ENCODE measurements around the gene TBC1D22A. TPM values are rescaled to one million over a fixed set of nuclear protein-coding genes. Genes with fewer than 3 reads are reported as not detected.

TBC1D22A gene
- total and polyA plus RNA-seq, 2 donors (not counting 3 experiments of a cell fraction or from before 2014, with no cell fraction given): 26.1 to 32.4 TPM

GRCh38 chr22:46884365-46884764 is 121.9 kb downstream of the TBC1D22A start:
- H4K20me1 ChIP-seq (replicated peaks; ENCODE audit: control insufficient read depth, extremely low read depth, insufficient read depth, low read length): no peaks in the 10 kb centered on the region
- no peaks in the 10 kb centered on the region for H3K9me3 ChIP-seq (replicated peaks; ENCODE audit: control insufficient read depth, insufficient read depth, low read length)
- FAIRE-seq: no peak
- TF ChIP-seq MYC (IDR thresholded peaks at IDR 0.05; ENCODE audit: low read depth, low read length) (no peak), POLR2A (IDR thresholded peaks at IDR 0.05; ENCODE audit: low read depth, low read length) (no peak), FOS (IDR thresholded peaks at IDR 0.05; ENCODE audit: borderline replicate concordance, insufficient read depth, low read length) (no peak), JUN (IDR thresholded peaks at IDR 0.05; ENCODE audit: borderline replicate concordance, insufficient read depth, insufficient read length, low read depth) (no peak)
- BruUV-seq (replicated peaks): no TSS peak
- dilution Hi-C loops (cut with MboI; ENCODE audit: extremely low pct_ligation_motif_present, low sequenced_read_pairs): no loop called here
- H3K79me2 ChIP-seq (ENCODE audit: control insufficient read depth, insufficient read depth, low read length): no peaks in the 10 kb centered on the region
- intact Hi-C loops (cut with micrococcal nuclease): no loop called here
- no peak overlapping the region for H3K9ac ChIP-seq (replicated peaks; ENCODE audit: extremely low read depth, insufficient read depth, low read length)
- H3K4me2 ChIP-seq (ENCODE audit: insufficient read depth, low read length): no peak overlapping the region
- no peaks in the 10 kb centered on the region for H3K4me1 ChIP-seq (ENCODE audit: control insufficient read depth, extremely low read depth, insufficient read depth, low read length)
- DNase-seq (ENCODE audit: low read depth, low spot score): no peak
- no peak overlapping the region for H2AFZ ChIP-seq (ENCODE audit: low read depth, low read length)
- H3K9me1 ChIP-seq (replicated peaks; ENCODE audit: control insufficient read depth, extremely low read depth, insufficient read depth, low read length): no peaks in the 10 kb centered on the region
- H3K36me3 ChIP-seq (ENCODE audit: control insufficient read depth in 2 of 2, extremely low read depth in 1 of 2, insufficient read depth in 2 of 2, low read length in 2 of 2): peaks cover 0 to 2% of the 10 kb centered on the region in 2 experiments
- no peak overlapping the region for H3K27ac ChIP-seq (ENCODE audit: insufficient read depth, low read depth, low read length)
- ChIA-PET POLR2A (no interaction called here), CTCF (no interaction called here)
- no peaks in the 10 kb centered on the region for H3K27me3 ChIP-seq (ENCODE audit: control insufficient read depth in 2 of 2, insufficient read depth in 2 of 2, low read length in 2 of 2)
- no peak overlapping the region for H3K4me3 ChIP-seq (replicated peaks in 1 of 3; ENCODE audit: insufficient read depth in 1 of 3, low read depth in 1 of 3, low read length in 3 of 3)

- Histone ChIP-seq H3K9me3 (replicated peaks; ENCODE audit: control insufficient read depth, insufficient read depth, low read length) (no peaks in the 10 kb centered on the region), H3K79me2 (ENCODE audit: control insufficient read depth, insufficient read depth, low read length) (no peaks in the 10 kb centered on the region), H3K9ac (replicated peaks; ENCODE audit: extremely low read depth, insufficient read depth, low read length) (no peak overlapping the region), H3K4me1 (ENCODE audit: control insufficient read depth, extremely low read depth, insufficient read depth, low read length) (no peaks in the 10 kb centered on the region), H3K27ac (ENCODE audit: insufficient read depth, low read depth, low read length) (no peak overlapping the region), H3K27me3 (ENCODE audit: control insufficient read depth in 2 of 2, insufficient read depth in 2 of 2, low read length in 2 of 2) (no peaks in the 10 kb centered on the region), H3K4me3 (replicated peaks in 1 of 3; ENCODE audit: insufficient read depth in 1 of 3, low read depth in 1 of 3, low read length in 3 of 3) (no peak overlapping the region), H2AFZ (ENCODE audit: low read depth, low read length) (no peak overlapping the region), H3K9me1 (replicated peaks; ENCODE audit: control insufficient read depth, extremely low read depth, insufficient read depth, low read length) (no peaks in the 10 kb centered on the region), H3K4me2 (ENCODE audit: insufficient read depth, low read length) (no peak overlapping the region), H3K36me3 (ENCODE audit: control insufficient read depth in 2 of 2, extremely low read depth in 1 of 2, insufficient read depth in 2 of 2, low read length in 2 of 2) (peaks cover 0 to 4% of the 10 kb centered on the region in 2 experiments), H4K20me1 (replicated peaks; ENCODE audit: control insufficient read depth, extremely low read depth, insufficient read depth, low read length) (no peaks in the 10 kb centered on the region)
- dilution Hi-C loops (cut with MboI; ENCODE audit: extremely low pct_ligation_motif_present, low sequenced_read_pairs): no loop called here
- ChIA-PET CTCF (no interaction called here), POLR2A (no interaction called here)
- TF ChIP-seq JUN (IDR thresholded peaks at IDR 0.05; ENCODE audit: borderline replicate concordance, insufficient read depth, insufficient read length, low read depth) (no peak), GATA2 (IDR thresholded peaks at IDR 0.05; ENCODE audit: insufficient read depth, insufficient read length, low read depth, low read length) (no peak), FOS (IDR thresholded peaks at IDR 0.05; ENCODE audit: borderline replicate concordance, insufficient read depth, low read length) (no peak), POLR2A (IDR thresholded peaks at IDR 0.05; ENCODE audit: low read depth, low read length) (no peak), CTCF (IDR thresholded peaks at IDR 0.05; ENCODE audit: extremely low read depth in 1 of 2, insufficient read depth in 1 of 2, low read depth in 1 of 2, low read length in 2 of 2) (no peak), MAX (IDR thresholded peaks at IDR 0.05; ENCODE audit: insufficient read depth, insufficient read length) (no peak), MYC (IDR thresholded peaks at IDR 0.05; ENCODE audit: low read depth, low read length) (no peak), EZH2 (IDR thresholded peaks at IDR 0.05; ENCODE audit: borderline replicate concordance, low read depth, low read length, severe bottlenecking) (no peak), POLR2AphosphoS5 (IDR thresholded peaks at IDR 0.05; ENCODE audit: insufficient read depth, low read depth, low read length) (no peak)
- no TSS peak for BruUV-seq (replicated peaks)
- DNase-seq (ENCODE audit: low read depth, low spot score): no peak
- intact Hi-C loops (cut with micrococcal nuclease): no loop called here
- no peak for FAIRE-seq
These were observed 125.5 kb downstream of the TBC1D22A start for GRCh38 chr22:46887978-46888377.
